Measurements from ENCODE around the gene GRPEL2.
A peak's percentile ranks its signal among the peaks of the same experiment; 100 is the strongest.

Gene GRPEL2

DNA sequence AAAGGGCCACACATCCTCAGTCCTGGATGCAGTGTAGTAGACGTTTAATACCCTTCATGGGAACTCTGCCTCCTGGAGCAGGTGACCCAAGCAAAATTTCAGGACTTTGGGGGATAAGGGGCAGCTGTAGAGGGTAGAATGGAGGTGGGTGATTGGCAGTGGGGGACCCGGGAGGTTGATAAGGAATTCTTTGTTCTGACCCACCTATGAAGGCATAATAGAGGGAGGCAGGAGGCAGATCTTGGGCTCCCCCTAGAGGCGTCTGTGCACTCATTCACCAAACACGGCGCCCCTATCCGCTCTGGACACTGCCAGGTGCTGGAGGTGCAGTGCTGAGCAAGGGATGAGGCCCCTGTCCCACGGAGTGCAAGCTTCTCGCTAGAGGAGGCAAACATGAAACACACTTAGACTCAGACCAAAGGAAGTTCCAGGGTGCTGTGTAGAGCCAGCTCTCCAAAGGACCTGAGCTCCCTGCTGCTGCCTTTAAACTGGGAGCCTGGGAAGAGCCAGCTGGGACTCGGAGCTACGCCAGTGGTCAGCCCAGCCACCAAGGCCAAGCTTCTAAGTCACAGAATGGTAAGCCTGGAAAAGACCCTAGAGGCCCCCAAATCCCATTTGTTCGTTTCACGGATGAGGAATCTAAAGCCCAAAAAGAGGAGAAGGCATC is 26.1 kb downstream of the GRPEL2 start:
- DNase-seq = peak in 41 of 42 donors; percentile 32 to 84 (median 64)
- intact Hi-C loops (cut with DNase I) = loop anchor here (10.0 kb wide), 1 partner anchor 57 kb away; no protein-coding TSS in a partner anchor

- intact Hi-C loops (cut with DNase I) = loop anchor here (10.0 kb wide), 1 partner anchor 57 kb away; no protein-coding TSS in a partner anchor
Observed at GRCh38 chr5:149372076-149372795, 26.9 kb downstream of the GRPEL2 start.

GRCh38 chr5:149372932-149373331 is 27.6 kb downstream of the GRPEL2 start:
- DNase-seq = no peak
- intact Hi-C loops (cut with DNase I) = loop anchor here (10.0 kb wide), 1 partner anchor 58 kb away; no protein-coding TSS in a partner anchor

More at GRCh38 chr5:149372076-149372795, 26.9 kb downstream of the GRPEL2 start:
- no peak for DNase-seq

GRCh38 chr5:149374303-149374702 is 29.0 kb downstream of the GRPEL2 start:
- DNase-seq = no peak
- intact Hi-C loops (cut with DNase I) = loop anchor here (10.0 kb wide), 1 partner anchor 60 kb away; no protein-coding TSS in a partner anchor

DNA sequence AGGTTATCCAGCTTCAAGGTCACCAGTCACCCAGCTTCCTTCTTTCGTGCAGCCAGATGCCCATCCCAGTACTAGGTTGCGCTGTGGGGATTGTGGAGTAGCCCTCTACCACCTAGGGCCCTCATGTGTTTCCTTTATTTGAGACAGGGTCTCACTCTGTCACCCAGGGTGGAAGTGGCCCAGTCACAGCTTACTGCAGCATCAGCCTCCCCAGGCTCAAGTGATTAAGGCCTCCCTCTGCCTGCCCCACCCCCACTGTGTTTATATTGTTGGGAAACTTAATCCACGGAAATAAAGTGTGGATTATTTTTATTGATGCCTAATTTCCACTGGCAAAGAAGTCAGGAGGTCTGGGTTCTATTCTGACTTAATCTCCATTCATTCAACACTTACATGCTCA is 29.5 kb downstream of the GRPEL2 start:
- intact Hi-C loops (cut with DNase I) = loop anchor here (10.0 kb wide), 1 partner anchor 60 kb away; no protein-coding TSS in a partner anchor
- DNase-seq = no peak

GRCh38 chr5:149375434-149375833 is 30.1 kb downstream of the GRPEL2 start:
- intact Hi-C loops (cut with DNase I) = loop anchor here (10.0 kb wide), 1 partner anchor 61 kb away; no protein-coding TSS in a partner anchor
- DNase-seq = no peak

DNA sequence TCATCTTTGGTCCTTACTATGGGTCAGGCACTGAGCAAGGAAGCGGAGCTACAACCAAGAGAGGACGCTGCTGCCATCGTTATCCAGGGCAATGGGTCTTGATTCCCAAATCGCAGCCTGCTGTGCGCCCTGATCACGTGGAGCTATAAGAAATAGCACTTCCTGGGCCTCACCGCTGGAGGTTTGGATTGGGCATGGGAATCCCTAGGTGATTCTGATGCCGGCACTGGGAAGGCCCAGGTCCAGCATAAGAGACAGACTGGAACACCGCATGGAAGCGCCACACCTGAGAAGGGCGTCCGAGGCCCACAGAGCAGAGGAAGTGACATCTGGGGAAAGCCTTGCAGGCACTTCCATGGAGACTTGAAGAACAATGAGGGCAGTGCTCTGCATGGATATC is 30.8 kb downstream of the GRPEL2 start:
- DNase-seq = no peak
- intact Hi-C loops (cut with DNase I) = loop anchor here (10.0 kb wide), 1 partner anchor 61 kb away; no protein-coding TSS in a partner anchor

- DNase-seq = no peak
- intact Hi-C loops (cut with DNase I) = loop anchor here (10.0 kb wide), 1 partner anchor 62 kb away; no protein-coding TSS in a partner anchor
Observed at GRCh38 chr5:149376711-149377447, 31.6 kb downstream of the GRPEL2 start.

DNA sequence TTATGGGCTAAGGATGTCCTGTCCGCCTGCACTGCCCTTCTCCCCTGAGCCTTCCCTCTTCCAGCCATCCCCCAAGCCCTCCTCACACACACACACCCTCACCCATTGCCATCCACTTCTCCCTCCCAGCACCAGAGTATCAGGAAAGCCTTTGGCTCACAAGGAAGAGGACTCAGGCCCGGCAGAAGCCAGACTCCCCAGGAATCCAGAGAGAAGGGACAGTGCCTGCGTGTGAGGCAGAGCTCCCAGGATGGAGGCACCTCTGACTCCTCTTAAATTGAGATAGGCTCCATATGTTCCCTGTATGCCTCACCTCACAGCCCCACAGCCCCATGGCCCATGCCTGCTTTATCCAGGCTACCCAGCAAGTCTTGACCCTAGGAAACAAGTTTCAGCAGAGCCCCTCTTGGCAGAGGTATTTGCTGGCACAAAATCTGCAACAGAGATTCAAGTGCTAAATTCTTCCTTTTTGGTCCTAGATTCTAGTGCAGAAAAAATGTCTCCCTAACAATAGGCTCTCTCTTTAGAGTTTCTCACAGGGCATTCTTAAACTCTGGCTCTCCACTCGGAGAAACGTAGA is 33.0 kb downstream of the GRPEL2 start:
- DNase-seq = no peak
- intact Hi-C loops (cut with DNase I) = loop anchor here (10.0 kb wide), 1 partner anchor 64 kb away; no protein-coding TSS in a partner anchor

GRCh38 chr5:149379177-149379761 is 34.0 kb downstream of the GRPEL2 start, which contains the start of gene IL17B:
Gene IL17B (minus strand): TSS chr5:149379292. CDS start chr5:149379225, 67 bp downstream.
- intact Hi-C loops (cut with DNase I) = loop anchor here (10.0 kb wide), 1 partner anchor 64 kb away; no protein-coding TSS in a partner anchor
- no peak for DNase-seq

- intact Hi-C loops (cut with DNase I) = loop anchor here (5.0 to 10.0 kb wide), 2 partner anchors 52 to 65 kb away; no protein-coding TSS in a partner anchor
- DNase-seq = no peak
Observed at GRCh38 chr5:149379818-149380374, 34.6 kb downstream of the GRPEL2 start.

DNA sequence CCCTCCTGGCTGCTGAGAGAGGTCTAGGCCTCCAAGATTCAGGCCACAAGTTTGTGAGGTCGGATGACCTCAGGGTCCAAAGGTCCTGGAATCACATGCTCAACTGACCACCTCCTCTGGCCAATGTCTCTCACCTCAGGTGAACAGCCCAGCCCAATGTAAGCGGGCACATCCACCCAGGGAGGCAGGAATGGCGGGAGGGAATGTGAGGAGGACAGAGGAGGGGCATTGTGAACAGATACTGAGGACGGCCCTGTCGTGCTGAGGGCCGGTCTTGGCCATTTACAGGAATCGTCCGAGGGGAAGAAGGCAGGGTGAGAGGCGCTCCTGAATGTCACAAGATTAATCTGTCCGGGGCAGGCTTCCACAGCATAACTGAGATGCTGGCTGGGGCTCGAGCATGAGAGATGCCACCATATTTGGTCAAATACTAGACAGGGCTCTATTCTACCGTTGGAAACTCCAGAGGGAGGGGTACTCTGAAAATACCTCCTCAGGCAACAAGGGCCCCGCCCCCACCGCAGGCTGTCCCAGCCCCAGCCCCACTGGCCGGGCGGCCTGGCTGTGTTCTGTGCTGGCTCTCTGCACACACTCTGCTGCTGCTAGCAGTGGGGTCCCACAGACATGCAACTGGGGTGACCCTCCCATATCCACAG is 35.3 kb downstream of the GRPEL2 start:
- intact Hi-C loops (cut with DNase I) = loop anchor here (5.0 kb wide), 1 partner anchor 52 kb away; no protein-coding TSS in a partner anchor
- DNase-seq = no peak

DNA sequence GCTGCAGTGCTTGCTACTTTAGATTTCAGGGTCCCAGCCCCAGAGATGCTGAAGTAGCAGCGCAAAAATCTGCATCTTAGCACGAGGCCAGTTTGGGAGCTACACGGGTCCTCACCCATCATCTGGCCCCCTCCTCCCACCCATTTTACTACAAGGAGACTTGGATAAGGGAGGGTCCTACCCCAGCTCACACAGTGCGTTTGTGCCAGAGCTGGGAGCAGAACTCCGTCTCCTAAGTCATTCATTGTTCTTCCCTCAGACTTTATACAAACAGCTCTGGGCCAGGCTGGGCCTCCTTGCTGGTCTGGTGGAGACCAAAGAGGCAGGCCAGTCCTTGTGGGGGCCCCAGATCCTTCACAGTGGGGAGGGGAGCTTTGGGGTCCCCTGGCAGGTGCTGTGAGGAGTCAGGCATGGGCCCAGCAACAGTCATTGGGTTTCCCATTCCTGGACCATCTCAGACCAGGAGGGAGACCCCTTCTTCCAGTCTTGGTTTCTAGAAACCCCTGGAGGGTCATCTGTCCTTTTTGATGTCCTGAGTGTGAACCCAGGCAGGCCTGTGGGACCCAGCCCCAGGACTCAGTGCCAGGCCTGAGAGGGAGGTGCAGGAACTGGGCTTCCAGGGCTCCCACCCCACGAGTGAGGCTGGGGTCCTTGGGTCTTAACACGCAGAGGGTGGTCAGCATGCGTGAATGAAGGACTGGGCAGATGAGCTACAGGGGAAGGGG is 36.1 kb downstream of the GRPEL2 start:
- intact Hi-C loops (cut with DNase I) = loop anchor here (5.0 kb wide), 1 partner anchor 51 kb away; no protein-coding TSS in a partner anchor
- DNase-seq = no peak

- peak; percentile 38 to 87 (median 70) for DNase-seq
- intact Hi-C loops (cut with DNase I) = loop anchor here (5.0 kb wide), 1 partner anchor 50 kb away; no protein-coding TSS in a partner anchor
Observed at GRCh38 chr5:149381986-149382338, 36.7 kb downstream of the GRPEL2 start.

- intact Hi-C loops (cut with DNase I) = loop anchor here (5.0 kb wide), 1 partner anchor 50 kb away; no protein-coding TSS in a partner anchor
- no peak for DNase-seq
Observed at GRCh38 chr5:149382517-149383220, 37.4 kb downstream of the GRPEL2 start.

- DNase-seq = no peak
- intact Hi-C loops (cut with DNase I) = loop anchor here (5.0 kb wide), 1 partner anchor 49 kb away; no protein-coding TSS in a partner anchor
Observed at GRCh38 chr5:149383399-149383798, 38.1 kb downstream of the GRPEL2 start.

Measured in head of caudate nucleus (tissue), 42 donors.